Aorta (tissue), 5 donors: ENCODE results near the gene NAGPA. TPM values are rescaled to one million over a fixed set of nuclear protein-coding genes. Genes with fewer than 3 reads are reported as not detected.
A peak's percentile ranks its signal among the peaks of the same experiment; 100 is the strongest.

Experiments used
- ATAC-seq: fragments of 200-7000 bp; cut with Tn5 transposase; one replicate; pipeline ENCODE4 v1.9.1; 2022; ENCODE audit warnings: moderate library complexity; ENCODE audit not compliant: low FRiP score
- DNase-seq, 2 donors: peaks; one replicate each; pipeline ENCODE4 v3.0.0-alpha.2; 2020
- H3K27ac ChIP-seq, 2 donors: one replicate each; pipeline ENCODE4 v1.5.1; 2013; ENCODE audit warnings: low read length in 2 of 2, mild to moderate bottlenecking in 2 of 2, moderate library complexity in 2 of 2, control low read depth in 1 of 2, inconsistent platforms in 1 of 2, low read depth in 1 of 2
- H3K27me3 ChIP-seq, 2 donors: one replicate each; pipeline ENCODE4 v1.6.1; 2013; ENCODE audit warnings: control low read depth in 1 of 2, low read length in 1 of 2, mild to moderate bottlenecking in 1 of 2, moderate library complexity in 1 of 2; ENCODE audit not compliant: insufficient read depth in 2 of 2, control insufficient read depth in 1 of 2
- H3K36me3 ChIP-seq, 2 donors: one replicate each; pipeline ENCODE4 v1.6.1; 2013; ENCODE audit warnings: control low read depth in 1 of 2, low read length in 1 of 2, mild to moderate bottlenecking in 1 of 2; ENCODE audit not compliant: insufficient read depth in 2 of 2, control insufficient read depth in 1 of 2
- H3K4me1 ChIP-seq, 2 donors: one replicate each; pipeline ENCODE4 v1.6.1; 2013; ENCODE audit warnings: low read length in 2 of 2, control low read depth in 1 of 2, mild to moderate bottlenecking in 1 of 2, moderate library complexity in 1 of 2; ENCODE audit not compliant: insufficient read depth in 2 of 2, control insufficient read depth in 1 of 2
- H3K4me3 ChIP-seq, 2 donors: one replicate each; pipeline ENCODE4 v1.5.1; 2013; ENCODE audit warnings: low read length in 2 of 2, control low read depth in 1 of 2, mild to moderate bottlenecking in 1 of 2
- H3K9me3 ChIP-seq: one replicate; pipeline ENCODE4 v1.6.1; 2013; ENCODE audit warnings: mild to moderate bottlenecking, low read length; ENCODE audit not compliant: control insufficient read depth
- WGBS, 2 donors: extraction: QIAGEN DNeasy Blood & Tissue Kit; methylation state at CpG; one replicate each; pipeline ENCODE4 v1.1.7; 2013; 5-methylcytosine and 5-hydroxymethylcytosine counted together
- intact Hi-C, 2 donors: fragments of 100-400 bp; cut with DNase I; formaldehyde crosslinking; loops; one replicate each; pipeline versions ENCODE4 v1.14.2 to v1.15.0; 2022
- polyA plus RNA-seq, 2 donors: library from polyadenylated mRNA; stranded (reverse); fragments of 200-250 nt; gene quantifications; one replicate each; pipeline ENCODE4 v1.2.3, GENCODE V29; 2013
- total RNA-seq, 2 donors: library from RNA; stranded (reverse); fragmentation: NEBNext Ultra II Directional; extraction: Animal tissue kit (Norgen Biotek cat#: 25700); gene quantifications; one replicate each; pipeline ENCODE4 v1.2.1, GENCODE V29; 2021
- donor health status: healthy with polysubstance abuse.
- donor health status: Bipolar disorder and iron deficiency.
- donor health status: DM: no; HTN: no; CAD: no.
- donor health status: DM: no; HTN: no; CAD: no.
- donor health status: DM: yes; HTN: yes; CAD: no.

The NAGPA gene
- total and polyA plus RNA-seq, 4 donors, result 4.0 to 10.9 (median 7.6) TPM

GRCh38 chr16:5065326-5065725 lies 31.6 kb upstream of the NAGPA start:
- ATAC-seq (peak; percentile 66), DNase-seq (peak in 1 of 2 donors; percentile 64)
- intact Hi-C loops, result no loop called here
- no peaks in the 10 kb centered on the region for H3K36me3 ChIP-seq
- H3K27ac ChIP-seq, result no peak overlapping the region
- WGBS, 2 donors, result 23 to 24% methylated on average over 8 of the region's 8 CpGs
- no peaks in the 10 kb centered on the region for H3K27me3 ChIP-seq
- no peak overlapping the region for H3K4me3 ChIP-seq
- no peaks in the 10 kb centered on the region for H3K4me1 ChIP-seq
- no peaks in the 10 kb centered on the region for H3K9me3 ChIP-seq

GRCh38 chr16:5064915-5065314 lies 31.2 kb upstream of the NAGPA start:
- Histone ChIP-seq H3K36me3 (no peaks in the 10 kb centered on the region), H3K4me1 (no peaks in the 10 kb centered on the region), H3K27ac (no peak overlapping the region), H3K27me3 (no peaks in the 10 kb centered on the region), H3K4me3 (no peak overlapping the region), H3K9me3 (no peaks in the 10 kb centered on the region)
- DNase-seq (peak in 1 of 2 donors; percentile 22), ATAC-seq (no peak)
- intact Hi-C loops, result no loop called here
- 27 to 30% methylated on average over 7 of the region's 7 CpGs for WGBS, 2 donors

- Histone ChIP-seq H3K27me3 (no peaks in the 10 kb centered on the region), H3K9me3 (no peaks in the 10 kb centered on the region), H3K36me3 (no peaks in the 10 kb centered on the region), H3K4me3 (no peak overlapping the region), H3K27ac (no peak overlapping the region), H3K4me1 (no peaks in the 10 kb centered on the region)
- intact Hi-C loops, result no loop called here
- ATAC-seq (no peak), DNase-seq (peak in 1 of 2 donors; percentile 59)
- whole genome bisulfite sequencing, 2 donors, result 60 to 67% methylated on average over 19 of the region's 19 CpGs
Observed at GRCh38 chr16:5062790-5063765, 29.3 kb upstream of the NAGPA start.

- Histone ChIP-seq H3K9me3 (no peaks in the 10 kb centered on the region), H3K27ac (no peak overlapping the region), H3K27me3 (no peaks in the 10 kb centered on the region), H3K4me1 (no peaks in the 10 kb centered on the region), H3K36me3 (no peaks in the 10 kb centered on the region), H3K4me3 (no peak overlapping the region)
- ATAC-seq (no peak), DNase-seq (peak in 1 of 2 donors; percentile 42)
- intact Hi-C loops, result no loop called here
- 81 to 82% methylated on average over 11 of the region's 11 CpGs for WGBS, 2 donors
Observed at GRCh38 chr16:5062051-5062450, 28.3 kb upstream of the NAGPA start.

GRCh38 chr16:5060073-5060641 lies 26.4 kb upstream of the NAGPA start:
- DNase-seq (peak in 1 of 2 donors; percentile 38), ATAC-seq (no peak)
- Histone ChIP-seq H3K27me3 (no peaks in the 10 kb centered on the region), H3K36me3 (no peaks in the 10 kb centered on the region), H3K27ac (no peak overlapping the region), H3K4me3 (no peak overlapping the region), H3K9me3 (no peaks in the 10 kb centered on the region), H3K4me1 (no peaks in the 10 kb centered on the region)
- intact Hi-C loops, result no loop called here
- 75 to 77% methylated on average over 10 of the region's 10 CpGs for whole genome bisulfite sequencing, 2 donors

GRCh38 chr16:5059386-5060072 lies 25.8 kb upstream of the NAGPA start:
- peak in 1 of 2 donors; percentile 55 for DNase-seq
- no peak for ATAC-seq
- WGBS, 2 donors, result 73 to 80% methylated on average over 6 of the region's 6 CpGs
- Histone ChIP-seq H3K4me1 (no peaks in the 10 kb centered on the region), H3K36me3 (no peaks in the 10 kb centered on the region), H3K4me3 (no peak overlapping the region), H3K27me3 (no peaks in the 10 kb centered on the region), H3K27ac (no peak overlapping the region), H3K9me3 (no peaks in the 10 kb centered on the region)
- intact Hi-C loops, result no loop called here

GRCh38 chr16:5058476-5058875 lies 24.7 kb upstream of the NAGPA start:
- ATAC-seq, result no peak
- Histone ChIP-seq H3K27ac (no peak overlapping the region), H3K9me3 (no peaks in the 10 kb centered on the region), H3K27me3 (no peaks in the 10 kb centered on the region), H3K36me3 (no peaks in the 10 kb centered on the region), H3K4me1 (no peaks in the 10 kb centered on the region), H3K4me3 (no peak overlapping the region)
- 34 to 42% methylated on average over 7 of the region's 7 CpGs for WGBS, 2 donors
- peak in 1 of 2 donors; percentile 65 for DNase-seq
- intact Hi-C loops, result no loop called here

- Histone ChIP-seq H3K27me3 (no peaks in the 10 kb centered on the region), H3K9me3 (no peaks in the 10 kb centered on the region), H3K27ac (no peak overlapping the region), H3K4me1 (no peaks in the 10 kb centered on the region), H3K4me3 (no peak overlapping the region), H3K36me3 (no peaks in the 10 kb centered on the region)
- intact Hi-C loops, result no loop called here
- DNase-seq, result peak in 1 of 2 donors; percentile 75
- ATAC-seq, result no peak
- 16 to 19% methylated on average over 11 of the region's 11 CpGs for WGBS, 2 donors
Observed at GRCh38 chr16:5056352-5056751, 22.6 kb upstream of the NAGPA start.
